ENCODE measurements around the gene ANK2.

DNA sequence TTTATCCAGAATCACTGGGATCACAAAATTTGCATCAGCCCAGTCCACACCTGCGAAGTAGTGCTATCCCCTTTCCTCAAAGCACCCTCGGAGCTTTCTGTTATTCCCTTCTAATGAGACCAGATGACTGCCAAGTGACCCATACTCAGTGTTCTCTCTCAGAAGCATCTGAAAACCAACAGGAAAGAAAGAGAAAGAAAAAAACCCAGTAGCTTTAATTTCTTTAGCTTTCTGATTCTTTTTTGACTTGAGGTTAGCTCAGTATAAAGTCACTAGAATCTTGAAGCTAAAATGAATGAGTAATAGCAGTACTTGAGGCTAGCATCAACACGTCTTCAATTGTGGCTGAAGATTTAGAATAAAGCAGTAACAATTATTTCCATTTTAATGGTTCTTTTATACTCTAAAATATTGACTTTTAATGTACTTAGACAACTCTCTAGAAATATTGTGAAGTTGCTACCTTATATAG is 124.4 kb downstream of the ANK2 start:
- no peak for TF ChIP-seq EZH2 (IDR thresholded peaks at IDR 0.05; ENCODE audit: borderline replicate concordance, low read length)
- TF ChIP-seq, protein P1, sequence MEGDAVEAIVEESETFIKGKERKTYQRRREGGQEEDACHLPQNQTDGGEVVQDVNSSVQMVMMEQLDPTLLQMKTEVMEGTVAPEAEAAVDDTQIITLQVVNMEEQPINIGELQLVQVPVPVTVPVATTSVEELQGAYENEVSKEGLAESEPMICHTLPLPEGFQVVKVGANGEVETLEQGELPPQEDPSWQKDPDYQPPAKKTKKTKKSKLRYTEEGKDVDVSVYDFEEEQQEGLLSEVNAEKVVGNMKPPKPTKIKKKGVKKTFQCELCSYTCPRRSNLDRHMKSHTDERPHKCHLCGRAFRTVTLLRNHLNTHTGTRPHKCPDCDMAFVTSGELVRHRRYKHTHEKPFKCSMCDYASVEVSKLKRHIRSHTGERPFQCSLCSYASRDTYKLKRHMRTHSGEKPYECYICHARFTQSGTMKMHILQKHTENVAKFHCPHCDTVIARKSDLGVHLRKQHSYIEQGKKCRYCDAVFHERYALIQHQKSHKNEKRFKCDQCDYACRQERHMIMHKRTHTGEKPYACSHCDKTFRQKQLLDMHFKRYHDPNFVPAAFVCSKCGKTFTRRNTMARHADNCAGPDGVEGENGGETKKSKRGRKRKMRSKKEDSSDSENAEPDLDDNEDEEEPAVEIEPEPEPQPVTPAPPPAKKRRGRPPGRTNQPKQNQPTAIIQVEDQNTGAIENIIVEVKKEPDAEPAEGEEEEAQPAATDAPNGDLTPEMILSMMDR (IDR thresholded peaks at IDR 0.05; ENCODE audit: low read length): no peak

Data from OCI-LY1 (cell line).